H9 (cell line): Measurements from ENCODE around the gene SULT1C3. TPM values are rescaled to one million over a fixed set of nuclear protein-coding genes. Genes with fewer than 3 reads are reported as not detected.

Experiments
- DNase-seq: peaks from one replicate; pipeline ENCODE4 v3.0.0-alpha.2; 2017
- H2AFZ ChIP-seq: one replicate; pipeline ENCODE4 v1.6.1; 2013; ENCODE audit warnings: mild to moderate bottlenecking, low read length, control low read depth, moderate library complexity
- H2AK5ac ChIP-seq: 2 replicates; pipeline ENCODE4 v1.6.1; 2013; ENCODE audit warnings: low read length, control low read depth, mixed read lengths; ENCODE audit not compliant: insufficient read length
- H2BK120ac ChIP-seq: one replicate; pipeline ENCODE4 v1.6.1; 2013; ENCODE audit warnings: low read depth, mild to moderate bottlenecking, low read length, control low read depth, inconsistent platforms; ENCODE audit not compliant: poor library complexity, severe bottlenecking
- H2BK12ac ChIP-seq: 2 replicates; pipeline ENCODE4 v1.6.1; 2013; ENCODE audit warnings: low read length, control low read depth, mixed read lengths, low read depth; ENCODE audit not compliant: insufficient read length
- H2BK15ac ChIP-seq: 2 replicates; pipeline ENCODE4 v1.6.1; 2013; ENCODE audit warnings: low read depth, low read length, control low read depth
- H2BK20ac ChIP-seq: one replicate; pipeline ENCODE4 v1.6.1; 2013; ENCODE audit warnings: low read depth, mild to moderate bottlenecking, low read length, control low read depth, inconsistent platforms; ENCODE audit not compliant: poor library complexity, severe bottlenecking
- H2BK5ac ChIP-seq: 2 replicates; pipeline ENCODE4 v1.6.1; 2013; ENCODE audit warnings: low read length, control low read depth, mixed read lengths; ENCODE audit not compliant: insufficient read length
- H3K14ac ChIP-seq: 2 replicates; pipeline ENCODE4 v1.6.1; 2013; ENCODE audit warnings: low read length, control low read depth; ENCODE audit not compliant: insufficient read depth
- H3K18ac ChIP-seq: 2 replicates; pipeline ENCODE4 v1.6.1; 2013; ENCODE audit warnings: low read depth, mild to moderate bottlenecking, mixed read lengths, low read length, control low read depth; ENCODE audit not compliant: insufficient read length
- H3K23ac ChIP-seq: 2 replicates; pipeline ENCODE4 v1.6.1; 2013; ENCODE audit warnings: low read length, control low read depth, mixed read lengths, low read depth; ENCODE audit not compliant: insufficient read length
- H3K23me2 ChIP-seq: 2 replicates; pipeline ENCODE4 v1.6.1; 2013; ENCODE audit warnings: low read depth, mild to moderate bottlenecking, mixed read lengths, low read length, control low read depth; ENCODE audit not compliant: insufficient read length, poor library complexity, severe bottlenecking
- H3K27ac ChIP-seq: 2 replicates; pipeline ENCODE4 v1.5.1; 2013; ENCODE audit warnings: low read length, control low read depth, mixed read lengths, low read depth; ENCODE audit not compliant: insufficient read length
- H3K27me3 ChIP-seq: 2 replicates; pipeline ENCODE4 v1.6.1; 2013; ENCODE audit warnings: low read length, control low read depth, inconsistent platforms; ENCODE audit not compliant: insufficient read depth
- H3K4ac ChIP-seq: 2 replicates; pipeline ENCODE4 v1.6.1; 2013; ENCODE audit warnings: low read depth, mild to moderate bottlenecking, control low read depth, inconsistent platforms, low read length, moderate library complexity
- H3K4me1 ChIP-seq: 2 replicates; pipeline ENCODE4 v1.6.1; 2013; ENCODE audit warnings: low read length, control low read depth, inconsistent platforms; ENCODE audit not compliant: insufficient read depth
- H3K4me2 ChIP-seq: 2 replicates; pipeline ENCODE4 v1.6.1; 2013; ENCODE audit warnings: low read length, control low read depth, mixed read lengths; ENCODE audit not compliant: insufficient read length, insufficient read depth
- H3K56ac ChIP-seq: 2 replicates; pipeline ENCODE4 v1.6.1; 2013; ENCODE audit warnings: low read depth, mild to moderate bottlenecking, mixed read lengths, low read length, control low read depth; ENCODE audit not compliant: insufficient read length
- H3K79me1 ChIP-seq: 2 replicates; pipeline ENCODE4 v1.6.1; 2013; ENCODE audit warnings: low read depth, mild to moderate bottlenecking, moderate library complexity, low read length, control low read depth, inconsistent platforms; ENCODE audit not compliant: insufficient read depth, poor library complexity, severe bottlenecking
- H3K79me2 ChIP-seq: 2 replicates; pipeline ENCODE4 v1.6.1; 2013; ENCODE audit warnings: low read length, control low read depth, inconsistent platforms; ENCODE audit not compliant: insufficient read depth
- H3K9ac ChIP-seq: 2 replicates; pipeline ENCODE4 v1.6.1; 2013; ENCODE audit warnings: low read length, control low read depth, mixed read lengths; ENCODE audit not compliant: insufficient read length; ENCODE audit errors: extremely low read depth
- H3K9me3 ChIP-seq: one replicate; pipeline ENCODE4 v1.6.1; 2013; ENCODE audit warnings: low read depth, low read length, inconsistent platforms; ENCODE audit not compliant: control insufficient read depth
- H3T11ph ChIP-seq: one replicate; pipeline ENCODE4 v1.6.1; 2013; ENCODE audit warnings: mild to moderate bottlenecking, low read length, control low read depth, inconsistent platforms
- H4K20me1 ChIP-seq: one replicate; pipeline ENCODE4 v1.6.1; 2013; ENCODE audit not compliant: control insufficient read depth, insufficient read length, insufficient read depth
- H4K5ac ChIP-seq: 2 replicates; pipeline ENCODE4 v1.6.1; 2013; ENCODE audit warnings: low read depth, mild to moderate bottlenecking, mixed read lengths, low read length, control low read depth; ENCODE audit not compliant: insufficient read length
- H4K8ac ChIP-seq: replicated peaks from 2 replicates; pipeline ENCODE4 v1.6.1; 2013; ENCODE audit warnings: low read length, control low read depth, mixed read lengths, low read depth; ENCODE audit not compliant: insufficient read length
- H4K91ac ChIP-seq: 2 replicates; pipeline ENCODE4 v1.6.1; 2013; ENCODE audit warnings: low read depth, mild to moderate bottlenecking, moderate library complexity, mixed read lengths, low read length, control low read depth; ENCODE audit not compliant: insufficient read length
- H3K27ac Mint-ChIP-seq, 3 experiments: 2 replicates in 2 of 3; 3 replicates in 1 of 3; pipeline ENCODE4 v1.8.0; 2020 to 2021; ENCODE audit warnings: mixed read lengths in 3 of 3, mild to moderate bottlenecking in 1 of 3, moderate library complexity in 1 of 3
- H3K27me3 Mint-ChIP-seq: 2 replicates; pipeline ENCODE4 v1.8.0; 2021; ENCODE audit warnings: low read depth, mild to moderate bottlenecking, moderate library complexity, mixed read lengths
- H3K36me3 Mint-ChIP-seq, 3 experiments: 2 replicates in 2 of 3; 3 replicates in 1 of 3; pipeline ENCODE4 v1.8.0; 2020 to 2021; ENCODE audit warnings: low read depth in 3 of 3, mixed read lengths in 3 of 3; ENCODE audit not compliant: insufficient read depth in 1 of 3
- H3K4me1 Mint-ChIP-seq, 2 experiments: 2 replicates each; pipeline ENCODE4 v1.8.0; 2020; ENCODE audit warnings: mixed read lengths in 2 of 2
- H3K4me3 Mint-ChIP-seq, 2 experiments: 2 replicates in 1 of 2; 3 replicates in 1 of 2; pipeline ENCODE4 v1.8.0; 2020 to 2021; ENCODE audit warnings: mild to moderate bottlenecking in 2 of 2, mixed read lengths in 2 of 2, moderate library complexity in 1 of 2
- H3K9me3 Mint-ChIP-seq, 2 experiments: 2 replicates in 1 of 2; 3 replicates in 1 of 2; pipeline ENCODE4 v1.8.0; 2020; ENCODE audit warnings: mild to moderate bottlenecking in 2 of 2, mixed read lengths in 2 of 2, moderate library complexity in 1 of 2
- CTCF ChIP-seq: fragments of 200-600 bp; sonication (generic); conservative IDR thresholded peaks from 3 replicates; pipeline ENCODE4 v1.8.0; 2021; ENCODE audit warnings: antibody characterized with exemption, mild to moderate bottlenecking
- WGBS: extraction: QIAGEN DNeasy Blood & Tissue Kit; methylation state at CpG from one replicate; pipeline ENCODE4 v1.1.7; 2013; ENCODE audit warnings: missing lambda C conversion rate, low lambda C conversion rate, mixed read lengths; ENCODE audit not compliant: insufficient read length; ENCODE audit errors: extremely low coverage; 5-methylcytosine and 5-hydroxymethylcytosine counted together
- total RNA-seq: library from RNA; stranded (reverse); gene quantifications from 2 replicates; pipeline ENCODE4 v1.2.1, GENCODE V29; 2021

The SULT1C3 gene
- total RNA-seq, 1 experiment from 2014 or later, result not detected

DNA sequence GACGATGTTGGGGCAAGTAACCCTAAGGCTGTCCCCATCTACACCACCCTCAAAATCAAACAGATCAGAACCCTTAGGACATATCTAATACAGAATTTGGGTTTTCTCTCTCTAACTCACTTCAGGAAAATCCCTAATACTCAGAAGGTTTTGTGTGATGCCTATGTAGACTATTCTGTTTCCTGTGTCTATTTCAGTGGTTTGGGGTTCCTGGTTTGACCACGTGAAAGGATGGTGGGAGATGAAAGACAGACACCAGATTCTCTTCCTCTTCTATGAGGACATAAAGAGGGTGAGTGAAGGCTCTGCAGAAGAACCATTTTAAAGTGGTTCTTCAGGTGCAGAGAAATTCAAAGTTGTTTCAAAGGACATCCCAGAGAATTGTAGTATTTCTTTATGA, 65.2 kb downstream of the SULT1C3 start:
- H3K23ac ChIP-seq, result no peak overlapping the region
- no peak overlapping the region for H4K8ac ChIP-seq
- H3K9me3 Mint-ChIP-seq, result no peaks in the 10 kb centered on the region; a peak in 1 of 5 replicates
- H3K79me1 ChIP-seq, result no peaks in the 10 kb centered on the region
- no peak overlapping the region for H3K27ac ChIP-seq
- H3K27ac Mint-ChIP-seq, result no peak overlapping the region
- H3K4ac ChIP-seq, result no peak overlapping the region
- H2BK12ac ChIP-seq, result no peak overlapping the region
- H2BK20ac ChIP-seq, result no peak overlapping the region
- H2BK5ac ChIP-seq, result no peak overlapping the region
- WGBS, result no CpG with 5 or more reads among the region's 2 CpGs
- no peaks in the 10 kb centered on the region for H3K4me1 ChIP-seq
- H3K9me3 ChIP-seq, result no peaks in the 10 kb centered on the region
- no peaks in the 10 kb centered on the region for H3K36me3 Mint-ChIP-seq
- no peak overlapping the region for H2AK5ac ChIP-seq
- H3K23me2 ChIP-seq, result no peaks in the 10 kb centered on the region
- no peak overlapping the region for H2BK15ac ChIP-seq
- H3K27me3 Mint-ChIP-seq, result no peaks in the 10 kb centered on the region; the same call in 1 of the 2 replicates
- H3K56ac ChIP-seq, result no peak overlapping the region
- H3K14ac ChIP-seq, result no peak overlapping the region
- no peak overlapping the region for H3K18ac ChIP-seq
- H3K27me3 ChIP-seq, result no peaks in the 10 kb centered on the region
- TF ChIP-seq CTCF, result no peak
- no peaks in the 10 kb centered on the region for H4K20me1 ChIP-seq
- no peak for DNase-seq
- H4K91ac ChIP-seq, result no peak overlapping the region
- H3K4me3 Mint-ChIP-seq, result no peak overlapping the region
- H2AFZ ChIP-seq, result no peak overlapping the region
- H3K9ac ChIP-seq, result no peak overlapping the region
- no peak overlapping the region for H3K4me2 ChIP-seq
- no peak overlapping the region for H3T11ph ChIP-seq
- no peaks in the 10 kb centered on the region for H3K4me1 Mint-ChIP-seq
- no peak overlapping the region for H2BK120ac ChIP-seq
- H4K5ac ChIP-seq, result no peak overlapping the region
- no peaks in the 10 kb centered on the region for H3K79me2 ChIP-seq
